DMS153 treated with DMSO at 0.1 percent for 48 hours (cell line): ENCODE data around the gene DLGAP1.
A peak's percentile ranks its signal among the peaks of the same experiment; 100 is the strongest.
"Not testable (repeated sequence)": the region's sequence is repeated elsewhere in the genome, so short reads cannot be mapped to it uniquely, and the experiment has no call there.

ENCODE experiments used
- DNase-seq: peaks from one replicate; lab custom pipeline; 2025; ENCODE audit not compliant: unreplicated experiment; lab: John Stamatoyannopoulos, UW

Gene DLGAP1

DNA sequence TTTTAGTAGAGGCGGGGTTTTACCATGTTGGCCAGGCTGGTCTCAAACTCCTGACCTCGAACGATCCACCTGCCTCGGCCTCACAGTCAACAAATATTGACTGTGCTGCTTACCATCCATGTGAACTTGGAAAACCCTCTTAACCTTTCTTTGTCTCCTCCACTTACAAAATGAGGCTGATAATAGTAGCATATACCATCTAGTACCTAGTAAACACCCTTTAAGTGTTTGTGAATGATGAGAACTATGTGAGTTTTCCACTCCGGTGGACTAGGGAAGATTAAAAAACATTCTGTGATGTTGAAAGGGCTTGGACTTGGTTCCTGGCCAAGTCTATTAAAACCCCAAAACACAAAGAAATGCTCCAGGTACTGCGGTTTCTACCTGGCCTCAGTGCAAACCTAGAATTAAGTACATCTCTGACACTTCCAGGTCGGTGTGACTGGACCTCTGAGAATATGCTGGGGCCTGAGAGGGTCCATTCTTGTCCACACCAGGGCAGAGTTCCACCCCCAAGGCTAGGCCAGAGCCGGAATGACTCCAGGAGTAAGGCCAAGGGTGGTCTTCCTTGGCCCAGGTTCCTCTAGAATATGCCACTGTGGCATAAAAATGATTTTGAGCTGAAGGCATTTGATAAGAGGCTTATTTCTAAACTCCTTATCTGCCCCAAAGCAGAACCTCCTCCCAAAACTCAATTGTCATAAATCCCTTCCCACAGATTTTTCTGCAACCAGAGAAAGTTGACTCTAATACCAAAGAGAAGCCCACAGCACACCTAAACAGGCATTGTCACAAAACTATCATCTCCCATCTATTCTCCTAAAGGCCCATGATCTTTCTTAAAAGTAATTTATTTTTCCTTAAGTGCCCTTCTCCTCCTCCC is 787.6 kb downstream of the DLGAP1 start:
- no peak for DNase-seq

DNA sequence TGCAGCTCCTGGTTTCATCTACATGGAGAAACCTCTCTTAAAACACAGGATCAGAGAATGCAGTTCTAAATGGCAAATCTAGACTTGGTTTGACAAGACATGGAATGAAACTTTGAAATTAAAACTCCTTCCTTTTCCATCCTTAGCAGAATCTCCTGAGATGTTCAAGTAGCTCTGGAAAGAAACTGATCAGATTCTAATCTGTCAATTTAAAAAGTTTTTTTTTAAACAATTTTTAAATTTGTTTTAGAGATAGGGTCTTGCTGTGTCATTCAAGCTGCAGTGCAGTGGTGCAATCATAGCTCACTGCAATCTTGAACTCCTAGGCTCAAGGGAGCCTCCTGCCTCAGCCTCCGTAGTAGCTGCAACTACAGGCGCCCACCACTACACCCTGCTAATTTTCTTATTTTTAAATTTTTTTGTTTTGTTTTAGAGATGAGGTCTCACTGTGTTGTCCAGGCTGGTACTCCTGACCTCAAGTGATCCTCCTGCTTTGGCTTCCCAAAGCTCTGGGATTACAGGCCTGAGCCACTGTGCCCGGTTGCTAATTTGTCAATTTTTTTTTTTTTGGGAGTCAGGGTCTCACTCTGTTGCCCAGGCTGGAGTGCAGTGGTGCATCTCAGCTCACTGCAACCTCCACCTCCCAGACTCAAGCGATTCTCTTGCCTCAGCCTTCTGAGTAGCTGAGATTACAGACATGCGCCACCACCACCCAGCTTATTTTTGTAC is 788.4 kb downstream of the DLGAP1 start:
- no peak for DNase-seq

DNA sequence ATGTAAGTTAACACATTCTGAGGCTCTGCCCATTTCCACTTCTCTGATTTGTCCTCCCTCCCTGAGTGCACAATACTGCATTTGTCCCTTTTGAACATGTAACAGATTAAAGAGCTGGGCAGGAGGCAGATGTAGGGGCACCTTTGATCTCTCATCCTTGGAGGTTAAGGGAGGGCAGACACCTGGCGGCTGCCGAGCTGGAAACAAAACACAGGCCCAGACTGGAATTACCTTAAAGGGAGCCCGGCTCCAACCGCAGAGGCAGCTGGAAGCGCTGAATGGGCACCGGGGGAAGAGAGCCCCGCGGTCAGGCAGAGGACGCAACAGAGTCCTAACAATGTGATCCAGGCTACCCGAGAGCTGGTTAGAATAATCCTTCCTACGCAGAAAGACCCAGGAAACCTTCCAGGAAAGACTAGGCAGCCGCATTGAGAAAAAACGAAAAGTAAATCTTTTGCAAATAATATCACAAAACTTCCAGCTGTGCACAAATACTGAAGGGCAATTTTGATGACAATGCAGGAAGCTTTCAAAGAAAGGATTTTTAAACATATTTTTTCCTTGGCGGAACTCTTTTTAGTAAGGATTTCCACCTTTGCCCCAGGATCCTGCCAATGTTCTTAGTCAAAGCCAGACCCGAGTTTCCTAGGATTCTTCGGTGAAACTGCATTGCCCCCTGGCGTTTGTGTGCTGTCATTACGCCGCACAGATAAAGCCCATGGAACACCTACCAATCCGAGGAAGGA is 789.2 kb downstream of the DLGAP1 start:
- DNase-seq: peak; percentile 39

DNA sequence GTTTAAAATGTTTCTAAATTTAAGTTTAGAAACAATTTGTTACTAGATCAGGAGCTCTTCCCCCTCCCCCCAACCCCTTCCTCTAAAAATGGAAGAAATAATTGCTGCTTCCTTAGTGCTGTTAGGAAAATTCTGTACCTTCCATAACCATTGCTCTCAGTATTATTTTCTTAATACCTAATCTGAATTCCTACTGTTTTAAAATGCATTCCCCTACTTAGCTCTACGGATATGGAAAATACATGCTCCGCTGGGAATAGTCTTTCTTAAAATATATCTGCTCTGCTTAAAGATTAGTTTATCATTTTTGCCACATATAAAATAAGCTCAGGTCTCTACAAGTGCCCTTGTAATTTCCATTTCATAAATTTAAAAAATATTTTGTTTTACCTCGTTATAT is 789.9 kb downstream of the DLGAP1 start:
- no peak for DNase-seq

DNA sequence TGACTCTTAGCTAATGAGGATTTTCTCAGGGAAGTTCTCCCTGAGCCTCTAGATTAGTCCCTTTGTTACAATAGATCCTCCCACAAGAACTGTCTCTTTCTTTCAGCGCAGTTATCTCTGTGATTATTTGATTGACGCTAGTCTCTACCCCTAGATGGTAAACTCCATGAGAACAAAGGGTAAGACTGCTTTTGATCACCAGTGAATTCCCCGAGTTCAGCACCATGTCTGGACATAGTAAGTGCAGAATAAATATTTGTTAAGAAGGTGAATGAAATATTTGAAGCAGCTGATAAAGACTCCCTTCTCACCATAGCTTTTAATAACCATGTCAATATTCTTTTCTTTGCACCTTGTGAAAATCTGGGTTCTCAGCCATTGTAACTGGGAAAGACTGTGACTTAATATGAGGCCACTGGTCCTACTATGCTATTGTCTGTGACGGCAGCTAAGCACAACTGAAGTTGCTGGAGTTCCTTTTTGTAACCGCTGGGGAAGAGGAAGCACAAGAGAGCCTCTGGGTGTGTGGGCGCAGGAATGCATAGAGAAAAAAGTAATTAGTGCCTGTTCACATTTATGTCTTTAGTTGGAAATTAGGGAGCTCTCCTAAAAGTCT is 790.4 kb downstream of the DLGAP1 start:
- no peak for DNase-seq

DNA sequence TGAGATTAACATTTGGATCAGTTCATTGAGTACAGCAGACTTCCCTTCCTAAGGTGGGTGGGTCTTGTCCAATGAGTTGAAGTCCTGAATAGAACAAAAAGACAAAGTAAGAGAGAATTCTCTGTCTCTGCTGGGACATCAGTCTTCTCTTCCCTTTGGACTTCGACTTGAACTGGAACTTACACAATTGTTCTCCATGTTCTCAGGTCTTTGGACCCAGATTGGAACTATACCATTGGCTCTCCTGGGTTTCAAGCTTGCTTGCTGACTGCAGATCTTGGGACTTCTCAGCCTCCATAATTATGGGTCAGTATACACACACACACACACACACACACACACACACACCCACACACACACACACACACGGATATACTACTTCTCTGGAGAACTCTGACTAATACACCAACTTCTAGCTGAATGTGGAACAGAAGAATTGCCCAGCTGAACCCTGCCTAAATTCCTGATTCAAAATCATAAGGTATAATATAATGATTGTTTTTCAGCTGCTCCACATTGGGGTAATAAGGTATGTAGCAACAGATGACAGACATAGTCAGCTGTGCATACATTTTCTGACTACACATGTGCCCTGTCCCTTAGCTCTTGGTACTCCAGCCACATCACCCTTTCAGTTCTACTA is 791.1 kb downstream of the DLGAP1 start:
- no peak for DNase-seq

DNA sequence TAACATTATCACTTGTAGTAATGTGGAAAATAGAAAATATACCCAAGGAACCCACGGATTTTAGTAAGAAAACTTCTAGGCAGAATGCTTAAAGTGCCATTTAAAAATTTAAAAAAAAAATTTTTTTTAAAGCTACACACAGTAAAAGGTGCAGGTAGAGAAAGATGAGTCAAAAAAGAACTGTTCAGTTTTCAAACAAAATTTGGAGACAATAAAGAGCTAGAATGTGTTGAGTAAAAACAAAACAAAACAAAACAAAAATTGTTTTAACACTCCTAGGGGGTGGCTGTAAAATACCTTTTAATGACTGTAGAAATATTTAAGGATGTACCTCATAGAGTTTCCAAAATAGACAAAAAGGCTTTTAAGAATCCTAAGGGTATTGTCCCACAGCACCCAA is 793.1 kb downstream of the DLGAP1 start:
- no peak for DNase-seq

DNA sequence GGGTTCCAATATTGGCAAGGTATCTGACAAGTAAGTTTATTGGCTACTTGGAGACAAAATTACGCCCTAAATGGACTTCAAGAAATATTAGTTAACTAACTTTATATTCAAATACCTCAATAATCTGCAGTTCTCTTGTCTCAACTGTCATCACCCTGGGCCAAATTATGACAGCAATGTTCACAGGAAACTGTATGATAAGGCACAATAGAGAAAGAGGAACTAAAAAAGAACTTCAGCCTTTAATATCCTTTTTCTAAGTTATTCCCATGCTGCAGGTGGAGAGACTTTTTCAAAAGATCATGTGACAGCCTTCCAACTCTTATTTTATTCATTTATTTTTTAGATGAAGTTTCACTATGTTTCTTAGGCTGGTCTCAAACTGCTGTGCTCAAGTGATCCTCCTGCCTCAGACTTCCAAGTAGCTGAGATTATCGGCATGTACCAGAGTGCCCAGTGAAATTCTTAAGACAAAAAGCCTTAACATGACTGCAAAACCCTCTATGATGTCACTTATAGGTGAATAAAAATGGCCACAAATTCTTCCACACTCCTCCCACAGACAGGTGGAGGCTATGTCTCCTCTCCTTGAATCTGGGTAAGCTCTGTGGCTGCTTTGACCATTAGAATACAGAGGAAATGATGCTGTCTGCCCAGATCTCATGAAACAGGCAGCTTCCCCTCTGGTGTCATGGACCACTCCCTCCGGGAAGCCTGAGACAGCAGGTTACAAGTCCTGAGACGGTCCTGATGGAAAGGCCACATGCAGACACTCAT is 794.2 kb downstream of the DLGAP1 start:
- DNase-seq: no peak

DNA sequence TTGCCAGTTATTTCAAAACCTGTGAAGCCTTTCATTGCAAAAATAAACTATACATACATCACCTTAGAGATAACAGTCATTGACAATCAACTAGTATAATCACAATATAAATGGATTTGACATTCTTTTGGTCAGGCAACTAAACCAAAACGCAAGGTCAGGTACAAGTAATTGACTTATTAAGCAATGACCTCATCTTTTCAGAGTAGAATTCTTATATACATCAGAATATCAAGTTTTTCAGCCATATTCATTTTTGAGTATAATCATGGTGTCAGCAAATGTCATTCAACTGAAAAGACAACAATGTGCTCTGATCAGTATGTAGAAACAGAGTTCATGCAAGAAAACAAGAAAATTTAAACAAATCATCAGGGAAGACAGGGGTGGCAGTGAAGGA is 796.6 kb downstream of the DLGAP1 start:
- no peak for DNase-seq

DNA sequence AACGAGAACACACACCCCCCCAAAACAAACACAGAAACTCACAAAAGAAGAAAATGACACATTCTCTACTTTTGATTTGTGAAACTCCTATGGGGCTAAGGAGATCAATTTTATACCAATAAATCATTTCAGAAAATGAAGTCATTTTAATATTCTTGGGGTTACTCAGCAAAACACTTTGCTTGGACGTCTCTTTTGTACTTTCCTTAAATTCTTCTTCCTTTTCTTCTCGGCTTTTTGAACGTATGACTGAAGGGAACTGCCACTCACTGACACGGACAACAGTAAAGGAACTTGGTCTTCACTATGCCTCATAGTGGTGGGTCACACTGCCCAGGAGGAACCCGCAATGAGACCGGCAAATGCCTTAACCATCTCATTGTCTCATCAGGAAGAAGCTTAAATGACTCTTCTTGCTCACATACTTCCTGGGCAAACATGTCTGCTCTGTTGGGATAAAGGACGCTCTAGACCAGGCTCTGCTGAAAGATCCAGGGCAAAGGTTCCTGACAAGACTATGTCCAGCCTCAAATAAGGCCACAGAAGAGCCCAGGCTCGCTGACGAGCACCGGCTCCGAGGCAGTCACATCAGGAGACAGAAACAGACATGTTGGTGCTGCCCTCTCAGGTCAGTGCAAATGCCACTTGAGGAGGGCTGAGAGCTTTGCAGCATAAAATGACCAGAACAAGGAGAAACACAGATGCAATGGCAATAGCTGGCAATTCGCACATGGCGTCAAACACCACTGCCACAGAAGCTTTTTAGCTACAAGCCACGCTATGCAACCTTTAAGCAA is 799.7 kb downstream of the DLGAP1 start:
- no peak for DNase-seq

DNA sequence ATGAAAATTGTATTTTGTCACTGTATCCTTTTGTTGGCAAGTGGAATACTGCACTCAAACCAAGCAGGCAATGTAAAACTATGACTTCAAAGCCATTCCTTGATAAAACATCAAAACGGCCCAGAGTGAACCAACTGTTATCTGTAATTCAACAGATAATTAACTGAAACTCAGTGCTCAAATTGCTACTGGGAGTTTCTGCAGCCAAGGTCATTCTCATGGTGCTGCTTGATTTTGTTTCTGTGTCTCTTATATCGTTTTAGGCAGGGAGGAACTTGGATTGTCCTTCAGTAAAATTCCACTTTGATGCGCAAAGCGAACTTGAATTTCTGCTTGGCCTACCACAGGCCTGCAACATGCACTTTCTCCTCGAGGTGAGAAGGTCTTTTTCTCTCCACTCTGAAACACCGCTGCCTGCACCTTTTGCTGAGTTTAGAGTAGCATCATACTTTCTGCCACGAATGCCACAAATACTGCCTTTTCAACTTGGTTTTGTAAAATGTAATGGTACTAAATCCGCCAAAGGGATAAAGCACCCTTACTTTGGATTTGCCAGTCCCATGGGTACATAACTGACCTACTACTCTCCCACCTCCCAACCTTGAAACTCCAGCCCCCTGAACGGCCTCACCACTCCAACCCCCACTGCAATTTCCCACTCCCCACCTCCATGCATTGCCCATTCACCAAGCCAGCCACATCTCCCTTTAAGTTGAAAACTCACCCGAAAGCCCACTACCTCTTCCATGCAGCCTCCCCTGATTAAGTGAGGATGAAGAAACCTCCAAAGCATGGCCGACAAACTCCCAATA is 800.5 kb downstream of the DLGAP1 start:
- no peak for DNase-seq

DNA sequence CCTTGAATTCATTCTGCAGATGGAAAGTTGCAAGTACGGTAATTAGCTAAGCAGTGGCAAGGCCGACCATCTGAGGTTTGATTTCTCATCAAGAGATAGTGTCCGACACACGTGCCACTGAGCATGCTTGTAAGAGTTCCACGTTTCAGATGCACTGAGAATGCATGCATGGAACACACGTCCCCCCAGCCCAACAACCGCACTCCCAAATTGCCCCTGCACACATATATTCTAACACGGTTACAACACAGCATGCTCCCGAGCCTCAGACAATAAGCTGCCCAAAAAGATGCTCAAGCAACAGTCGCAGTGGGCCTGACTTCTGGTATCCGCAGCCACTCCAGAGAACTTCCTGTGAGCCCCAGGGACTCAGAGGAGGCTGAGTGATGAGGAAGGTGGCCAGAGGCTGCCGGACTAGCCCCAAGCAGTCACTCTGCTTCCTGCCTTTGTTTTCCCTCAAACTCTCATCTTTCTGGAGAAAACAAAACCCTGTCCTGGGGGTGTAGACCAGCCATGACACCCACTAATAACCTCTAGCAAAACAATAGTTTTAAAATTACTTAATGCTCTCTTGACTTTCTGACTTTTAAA is 801.2 kb downstream of the DLGAP1 start:
- no peak for DNase-seq

DNA sequence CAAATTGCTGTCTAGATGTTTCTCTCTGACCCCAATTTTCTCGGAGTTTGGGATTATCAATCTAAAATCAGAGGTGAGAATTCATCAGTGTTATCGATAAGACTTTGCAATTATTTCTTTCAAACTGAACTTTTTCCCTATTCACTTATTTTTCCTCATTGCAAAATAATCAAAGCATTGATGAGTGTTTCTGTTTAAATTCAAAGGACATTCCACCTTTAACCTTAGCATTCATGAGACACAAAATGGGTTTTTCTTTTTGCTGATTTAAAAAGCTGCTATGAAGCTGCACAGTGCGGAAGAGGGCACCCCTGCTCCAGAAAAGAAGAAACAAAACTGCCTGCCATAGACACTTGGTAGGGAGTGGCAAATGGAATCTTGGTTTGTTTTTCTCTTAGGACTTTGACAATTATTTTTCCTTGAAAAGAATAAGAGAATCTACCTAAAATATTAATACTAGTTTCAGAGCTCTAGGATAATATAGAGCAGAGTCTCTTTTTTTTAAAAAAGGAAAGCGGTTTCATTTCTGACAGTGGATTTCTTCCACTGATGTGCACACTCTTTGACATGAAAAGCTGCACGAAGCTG is 801.8 kb downstream of the DLGAP1 start:
- no peak for DNase-seq

DNA sequence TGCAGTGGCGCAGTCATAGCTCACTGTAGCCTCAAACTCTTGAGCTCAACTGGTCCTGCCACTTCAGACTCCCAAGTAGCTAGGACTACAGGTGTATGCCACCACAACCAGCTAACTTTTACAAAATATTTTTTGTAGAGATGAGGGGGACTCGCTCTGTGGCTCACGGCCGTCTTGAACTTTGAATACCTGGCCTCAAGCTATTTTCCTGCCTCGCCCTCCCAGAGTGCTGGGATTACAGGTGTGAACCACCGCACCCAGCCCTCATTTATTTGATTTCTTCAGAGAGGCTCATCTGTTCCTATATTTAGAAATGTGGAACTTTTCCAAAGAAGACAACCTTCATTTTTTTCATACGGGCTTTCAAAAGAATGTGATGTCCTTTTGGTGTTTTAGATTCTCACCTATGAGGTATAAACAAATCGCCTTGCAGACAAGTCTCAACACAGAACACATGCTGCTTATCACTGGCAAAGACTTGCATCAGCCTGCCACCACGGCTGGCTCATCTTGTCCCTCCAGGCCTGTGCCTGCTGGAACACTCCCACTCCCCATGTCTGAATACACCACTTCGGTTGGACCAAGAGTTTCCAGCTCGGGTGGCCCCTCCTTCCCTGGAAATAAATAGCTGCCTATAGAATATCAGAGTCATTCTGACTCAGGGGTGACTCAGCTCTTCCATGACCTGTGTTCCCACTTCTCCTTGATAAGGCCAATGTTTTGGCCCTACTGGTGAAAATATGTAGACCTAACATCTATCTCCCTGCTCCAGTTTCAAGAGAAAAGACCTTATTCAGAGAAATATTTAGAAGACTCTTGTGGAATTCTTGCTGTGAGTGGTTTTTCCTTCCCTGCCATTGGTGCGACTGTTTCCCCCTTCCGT is 802.5 kb downstream of the DLGAP1 start:
- no peak for DNase-seq

DNA sequence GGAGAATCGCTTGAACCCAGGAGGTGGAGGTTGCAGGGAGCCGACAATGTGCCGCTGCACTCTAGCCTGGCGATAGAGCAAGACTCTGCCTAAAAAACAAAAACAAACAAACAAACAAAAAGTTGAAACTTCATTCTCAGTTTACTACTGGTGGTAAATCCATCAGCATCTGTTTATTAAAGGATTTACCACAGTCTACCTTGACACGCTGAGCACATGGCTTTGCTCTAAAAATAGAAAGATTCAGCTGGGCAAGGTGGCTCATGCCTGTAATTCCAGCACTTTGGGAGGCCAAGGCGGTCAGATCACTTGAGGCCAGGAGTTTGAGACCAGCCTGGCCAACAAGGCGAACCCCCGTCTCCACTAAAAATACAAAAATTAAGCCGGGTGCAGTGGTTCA is 803.8 kb downstream of the DLGAP1 start:
- no peak for DNase-seq

DNA sequence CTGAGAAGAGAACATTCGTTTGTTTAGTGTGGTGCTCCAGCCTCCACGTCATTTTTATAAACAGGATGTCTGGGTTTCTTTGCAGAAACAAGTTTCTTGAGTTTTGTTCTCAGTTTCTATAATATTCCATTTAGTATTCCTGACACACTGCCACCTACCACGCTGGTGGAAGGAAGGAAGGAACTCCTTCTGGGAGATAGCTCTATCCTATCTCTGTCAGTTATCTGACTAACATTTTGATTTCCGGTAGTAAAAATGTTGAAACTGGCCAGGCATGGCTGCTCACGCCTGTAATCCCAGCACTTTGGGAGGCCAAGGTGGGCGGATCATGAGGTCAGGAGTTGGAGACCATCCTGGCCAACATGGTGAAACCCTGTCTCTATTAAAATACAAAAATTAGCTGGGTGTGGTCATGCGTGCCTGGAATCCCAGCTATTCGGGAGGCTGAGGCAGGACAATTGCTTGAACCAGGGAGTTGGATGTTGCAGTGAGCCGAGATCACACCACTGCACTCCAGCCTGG is 804.5 kb downstream of the DLGAP1 start:
- DNase-seq: not testable (repeated sequence)
